ENCODE measurements around the gene SCYGR2.

SCYGR2 gene

GRCh38 chr2:227576110-227576509 is 22.6 kb upstream of the SCYGR2 start:
- DNase-seq (ENCODE audit: low read depth): no peak
- no peak overlapping the region for H3K4me3 ChIP-seq (ENCODE audit: low read depth, low read length)
- no peak for TF ChIP-seq CTCF (IDR thresholded peaks at IDR 0.05; ENCODE audit: low read depth, low read length, missing control alignments)

GRCh38 chr2:227576812-227577211 is 21.9 kb upstream of the SCYGR2 start:
- TF ChIP-seq CTCF (IDR thresholded peaks at IDR 0.05; ENCODE audit: low read depth, low read length, missing control alignments): no peak
- DNase-seq (ENCODE audit: low read depth): no peak

GRCh38 chr2:227577555-227577954 is 21.1 kb upstream of the SCYGR2 start:
- no peak overlapping the region for H3K4me3 ChIP-seq (ENCODE audit: low read depth, low read length)
- no peak for TF ChIP-seq CTCF (IDR thresholded peaks at IDR 0.05; ENCODE audit: low read depth, low read length, missing control alignments)
- no peak for DNase-seq (ENCODE audit: low read depth)

More at GRCh38 chr2:227576812-227577211, 21.9 kb upstream of the SCYGR2 start:
- H3K4me3 ChIP-seq (ENCODE audit: low read depth, low read length): no peak overlapping the region

GRCh38 chr2:227578642-227579041 is 20.1 kb upstream of the SCYGR2 start:
- no peak for TF ChIP-seq CTCF (IDR thresholded peaks at IDR 0.05; ENCODE audit: low read depth, low read length, missing control alignments)
- no peak for DNase-seq (ENCODE audit: low read depth)
- H3K4me3 ChIP-seq (ENCODE audit: low read depth, low read length): no peak overlapping the region

GRCh38 chr2:227579791-227580190 is 18.9 kb upstream of the SCYGR2 start:
- H3K4me3 ChIP-seq (ENCODE audit: low read depth, low read length): no peak overlapping the region
- no peak for DNase-seq (ENCODE audit: low read depth)
- no peak for TF ChIP-seq CTCF (IDR thresholded peaks at IDR 0.05; ENCODE audit: low read depth, low read length, missing control alignments)

GRCh38 chr2:227582369-227582768 is 16.3 kb upstream of the SCYGR2 start:
- no peak for DNase-seq (ENCODE audit: low read depth)
- no peak overlapping the region for H3K4me3 ChIP-seq (ENCODE audit: low read depth, low read length)
- TF ChIP-seq CTCF (IDR thresholded peaks at IDR 0.05; ENCODE audit: low read depth, low read length, missing control alignments): no peak

GRCh38 chr2:227592694-227593387 is 5.9 kb upstream of the SCYGR2 start:
- TF ChIP-seq CTCF (IDR thresholded peaks at IDR 0.05; ENCODE audit: low read depth, low read length, missing control alignments): no peak
- H3K4me3 ChIP-seq (ENCODE audit: low read depth, low read length): no peak overlapping the region
- DNase-seq (ENCODE audit: low read depth): peak; percentile 12

Data from GM12864 (cell line).